Measurements from ENCODE around the gene NOS1. TPM values are rescaled to one million over a fixed set of nuclear protein-coding genes. Genes with fewer than 3 reads are reported as not detected.

The NOS1 gene
- total RNA-seq, 4 donors from 2014 or later: not detected

DNA sequence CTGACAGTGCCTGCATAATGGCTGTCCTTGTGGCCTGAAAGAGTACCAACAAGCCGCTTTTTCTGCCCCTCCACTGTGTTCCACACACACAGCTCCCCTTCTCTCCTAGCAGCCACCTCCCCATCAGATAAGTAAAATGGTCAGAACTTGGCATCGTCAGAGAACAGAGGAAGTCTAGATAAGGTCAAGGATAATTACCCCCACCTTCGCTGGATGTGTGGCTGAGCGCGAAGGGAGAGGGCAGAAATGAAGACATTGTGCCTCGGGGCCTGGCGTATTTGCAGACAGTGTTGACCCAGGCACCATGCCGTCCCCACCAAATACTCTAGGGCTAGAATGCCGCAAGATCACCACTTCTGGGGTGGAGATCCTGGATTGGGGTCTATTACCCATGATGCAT is 201.8 kb downstream of the NOS1 start:
- TF ChIP-seq, protein P1, sequence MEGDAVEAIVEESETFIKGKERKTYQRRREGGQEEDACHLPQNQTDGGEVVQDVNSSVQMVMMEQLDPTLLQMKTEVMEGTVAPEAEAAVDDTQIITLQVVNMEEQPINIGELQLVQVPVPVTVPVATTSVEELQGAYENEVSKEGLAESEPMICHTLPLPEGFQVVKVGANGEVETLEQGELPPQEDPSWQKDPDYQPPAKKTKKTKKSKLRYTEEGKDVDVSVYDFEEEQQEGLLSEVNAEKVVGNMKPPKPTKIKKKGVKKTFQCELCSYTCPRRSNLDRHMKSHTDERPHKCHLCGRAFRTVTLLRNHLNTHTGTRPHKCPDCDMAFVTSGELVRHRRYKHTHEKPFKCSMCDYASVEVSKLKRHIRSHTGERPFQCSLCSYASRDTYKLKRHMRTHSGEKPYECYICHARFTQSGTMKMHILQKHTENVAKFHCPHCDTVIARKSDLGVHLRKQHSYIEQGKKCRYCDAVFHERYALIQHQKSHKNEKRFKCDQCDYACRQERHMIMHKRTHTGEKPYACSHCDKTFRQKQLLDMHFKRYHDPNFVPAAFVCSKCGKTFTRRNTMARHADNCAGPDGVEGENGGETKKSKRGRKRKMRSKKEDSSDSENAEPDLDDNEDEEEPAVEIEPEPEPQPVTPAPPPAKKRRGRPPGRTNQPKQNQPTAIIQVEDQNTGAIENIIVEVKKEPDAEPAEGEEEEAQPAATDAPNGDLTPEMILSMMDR (IDR thresholded peaks at IDR 0.05; ENCODE audit: low read depth): no peak

DNA sequence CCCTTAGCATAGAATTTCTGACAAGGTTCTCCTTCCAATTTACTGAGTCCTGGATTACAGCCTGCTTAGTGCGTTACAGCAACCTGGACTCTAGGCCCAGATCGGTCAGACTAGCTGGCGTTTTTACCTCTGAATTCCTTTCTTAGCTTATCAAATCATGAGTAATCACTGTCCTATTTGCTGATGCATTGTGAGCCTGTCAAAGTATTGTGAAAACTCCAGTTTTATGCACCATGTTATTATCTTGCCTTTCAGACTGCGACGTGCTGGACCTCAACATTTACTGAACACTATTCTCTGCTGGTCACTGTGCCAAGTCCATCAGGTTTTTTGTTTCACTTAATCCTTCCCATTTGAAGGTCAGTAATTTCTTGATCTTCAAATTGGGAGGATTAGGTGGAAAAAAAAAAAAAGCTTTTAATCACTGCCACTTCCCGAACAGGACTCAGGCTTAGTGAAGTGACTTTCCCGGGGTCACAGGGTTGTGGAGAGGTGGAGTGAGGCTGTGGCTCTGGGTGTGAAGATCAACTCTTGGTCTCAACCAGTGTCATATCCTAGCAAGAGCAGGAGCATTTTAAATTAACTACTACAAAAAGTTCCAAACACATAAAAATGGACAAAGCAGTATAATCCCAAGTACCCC is 202.4 kb downstream of the NOS1 start:
- TF ChIP-seq, protein P1 (IDR thresholded peaks at IDR 0.05; ENCODE audit: low read depth): no peak

Other genes starting within 250 kb of the NOS1 start
- 10 to 100 TPM; 23.8 to 71.4 (median 30.8) TPM for gene FBXO21, start 171.2 kb downstream of the NOS1 start, total RNA-seq